Measurements from ENCODE around the gene SIRT4. TPM values are rescaled to one million over a fixed set of nuclear protein-coding genes. Genes with fewer than 3 reads are reported as not detected.

Gene SIRT4
- total and polyA plus RNA-seq, 12 donors, result 1.9 to 16.8 (median 4.3) TPM

DNA sequence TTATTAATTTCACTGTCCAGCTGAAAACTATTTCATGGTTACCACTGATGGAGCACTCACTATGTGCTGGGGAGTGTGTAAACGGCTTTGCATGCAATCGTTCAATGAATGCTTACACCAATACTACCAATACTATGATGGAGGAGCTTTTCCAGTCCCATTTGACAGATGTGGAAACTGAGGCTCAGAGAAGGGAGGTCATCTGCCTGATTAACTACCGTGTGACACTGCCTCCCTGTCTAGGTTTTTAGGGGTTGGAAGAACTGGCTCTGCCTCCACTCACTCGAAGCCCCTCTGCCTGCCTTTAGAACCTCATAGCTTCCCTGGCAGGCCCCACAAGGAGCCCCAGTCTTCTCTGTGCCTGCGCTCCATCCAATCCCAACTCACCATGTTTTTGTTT, 55.0 kb downstream of the SIRT4 start:
- no peak for DNase-seq
- intact Hi-C loops (cut with DNase I), result loop anchor here (2.0 kb wide), 1 partner anchor 74 kb away; no protein-coding TSS in a partner anchor
- peaks cover 7 to 9% of the 10 kb centered on the region in 2 donors for H3K4me1 ChIP-seq (replicated peaks in 1 of 2)
- no peaks in the 10 kb centered on the region for H3K27me3 ChIP-seq
- H3K9me3 ChIP-seq (replicated peaks in 1 of 3), result no peaks in the 10 kb centered on the region
- no peak overlapping the region for H3K4me3 ChIP-seq
- H3K36me3 ChIP-seq (replicated peaks in 1 of 2), result no peaks in the 10 kb centered on the region
- WGBS, 4 donors, result 80 to 87% (median 84%) methylated on average over 5 of the region's 5 CpGs
- no peak overlapping the region for H3K27ac ChIP-seq
- TF ChIP-seq, protein P1, sequence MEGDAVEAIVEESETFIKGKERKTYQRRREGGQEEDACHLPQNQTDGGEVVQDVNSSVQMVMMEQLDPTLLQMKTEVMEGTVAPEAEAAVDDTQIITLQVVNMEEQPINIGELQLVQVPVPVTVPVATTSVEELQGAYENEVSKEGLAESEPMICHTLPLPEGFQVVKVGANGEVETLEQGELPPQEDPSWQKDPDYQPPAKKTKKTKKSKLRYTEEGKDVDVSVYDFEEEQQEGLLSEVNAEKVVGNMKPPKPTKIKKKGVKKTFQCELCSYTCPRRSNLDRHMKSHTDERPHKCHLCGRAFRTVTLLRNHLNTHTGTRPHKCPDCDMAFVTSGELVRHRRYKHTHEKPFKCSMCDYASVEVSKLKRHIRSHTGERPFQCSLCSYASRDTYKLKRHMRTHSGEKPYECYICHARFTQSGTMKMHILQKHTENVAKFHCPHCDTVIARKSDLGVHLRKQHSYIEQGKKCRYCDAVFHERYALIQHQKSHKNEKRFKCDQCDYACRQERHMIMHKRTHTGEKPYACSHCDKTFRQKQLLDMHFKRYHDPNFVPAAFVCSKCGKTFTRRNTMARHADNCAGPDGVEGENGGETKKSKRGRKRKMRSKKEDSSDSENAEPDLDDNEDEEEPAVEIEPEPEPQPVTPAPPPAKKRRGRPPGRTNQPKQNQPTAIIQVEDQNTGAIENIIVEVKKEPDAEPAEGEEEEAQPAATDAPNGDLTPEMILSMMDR (IDR thresholded peaks at IDR 0.05), result no peak
- no peak for TF ChIP-seq POLR2A (IDR thresholded peaks at IDR 0.05)

DNA sequence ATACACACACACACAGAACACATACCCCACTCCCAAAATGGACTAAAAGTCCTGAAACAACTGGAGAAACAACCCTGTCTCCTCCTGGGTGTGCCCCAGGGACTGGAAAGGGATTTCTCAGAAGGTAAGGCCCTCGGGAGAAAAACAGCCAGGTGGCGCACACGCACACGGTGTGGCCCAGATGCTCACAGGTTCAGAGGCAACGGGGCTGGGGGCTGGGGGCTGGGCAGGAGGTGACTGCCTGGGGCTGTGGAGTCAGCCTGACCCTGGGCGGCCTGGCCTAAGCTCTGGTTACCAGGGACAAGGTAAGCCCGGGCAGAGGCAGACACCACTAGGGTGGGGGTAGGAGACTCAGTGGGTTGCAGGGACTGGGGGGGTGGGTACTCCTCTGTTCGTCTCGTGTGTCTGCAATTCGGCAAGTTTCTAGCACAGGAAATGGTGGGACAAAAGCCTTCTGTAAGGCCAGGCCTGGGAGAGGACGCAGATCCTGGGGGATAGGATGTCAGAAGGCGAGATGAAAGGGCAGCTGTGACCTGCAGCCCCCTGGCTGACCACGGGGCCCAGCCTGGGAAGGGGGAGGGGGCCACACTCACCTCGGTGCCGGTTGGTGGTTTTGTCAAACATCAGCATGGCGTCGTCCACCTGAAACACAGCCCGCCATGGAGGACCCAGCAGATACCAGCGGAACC, 56.4 kb downstream of the SIRT4 start:
- 59 to 74% (median 67%) methylated on average over 11 to 19 of the region's 19 CpGs for WGBS, 4 donors
- H3K4me3 ChIP-seq, result no peak overlapping the region
- TF ChIP-seq, protein P1 (IDR thresholded peaks at IDR 0.05), result no peak
- TF ChIP-seq POLR2A (IDR thresholded peaks at IDR 0.05), result no peak
- no peak overlapping the region for H3K27ac ChIP-seq
- DNase-seq, result no peak
- no peaks in the 10 kb centered on the region for H3K27me3 ChIP-seq
- peaks cover 8 to 9% of the 10 kb centered on the region in 2 donors for H3K4me1 ChIP-seq (replicated peaks in 1 of 2)
- H3K9me3 ChIP-seq (replicated peaks in 1 of 3), result no peaks in the 10 kb centered on the region
- intact Hi-C loops (cut with DNase I), result no loop called here
- no peaks in the 10 kb centered on the region for H3K36me3 ChIP-seq (replicated peaks in 1 of 2)

DNA sequence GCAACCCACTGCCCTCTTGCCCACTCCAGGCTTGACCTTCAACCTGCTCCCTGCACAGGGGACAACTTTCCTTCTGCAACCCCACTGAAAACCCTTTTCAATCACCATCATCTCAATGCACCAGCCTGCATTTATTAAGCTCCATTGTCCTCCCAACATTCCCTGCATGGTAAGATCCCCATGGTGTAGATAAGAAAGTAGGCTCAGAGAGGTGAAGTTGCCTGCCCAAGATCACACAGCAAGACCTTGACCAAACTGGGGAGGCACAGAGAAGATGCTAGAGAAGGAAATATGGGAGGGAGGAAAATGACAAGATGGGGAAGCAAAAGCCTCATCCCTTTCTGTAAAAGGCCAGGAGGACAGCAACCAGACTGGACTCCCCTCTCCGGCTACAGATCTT, 57.0 kb downstream of the SIRT4 start:
- 84 to 100% (median 88%) methylated on average over 1 of the region's 1 CpG for WGBS, 4 donors
- no peak overlapping the region for H3K4me3 ChIP-seq
- no peak for TF ChIP-seq POLR2A (IDR thresholded peaks at IDR 0.05)
- H3K4me1 ChIP-seq (replicated peaks in 1 of 2), result peaks cover 8 to 9% of the 10 kb centered on the region in 2 donors
- H3K9me3 ChIP-seq (replicated peaks in 1 of 3), result no peaks in the 10 kb centered on the region
- H3K27me3 ChIP-seq, result no peaks in the 10 kb centered on the region
- no peak for DNase-seq
- no peaks in the 10 kb centered on the region for H3K36me3 ChIP-seq (replicated peaks in 1 of 2)
- intact Hi-C loops (cut with DNase I), result no loop called here
- no peak overlapping the region for H3K27ac ChIP-seq

GRCh38 chr12:120361506-120362208, 59.5 kb downstream of the SIRT4 start:
- 3 to 9% (median 8%) methylated on average over 6 to 56 of the region's 56 CpGs for WGBS, 4 donors
- Histone ChIP-seq H3K4me3 (peak overlapping the region in 1 of 4 donors; percentile 55), H3K36me3 (replicated peaks in 1 of 2) (no peaks in the 10 kb centered on the region), H3K27me3 (no peaks in the 10 kb centered on the region), H3K27ac (peak overlapping the region in 3 of 5 donors; percentile 13 to 77 (median 24)), H3K9me3 (replicated peaks in 1 of 3) (no peaks in the 10 kb centered on the region), H3K4me1 (replicated peaks in 1 of 2) (peaks cover 15 to 16% of the 10 kb centered on the region in 2 donors)
- DNase-seq, result peak; percentile 72 to 94 (median 79)
- intact Hi-C loops (cut with DNase I), result no loop called here
- TF ChIP-seq, protein P1 (IDR thresholded peaks at IDR 0.05), result no peak
- peak; percentile 54 to 55 for TF ChIP-seq POLR2A (IDR thresholded peaks at IDR 0.05)

Small RNA genes lying within 50 kb of the gene (small RNA-seq; reads per million reads assigned to genes)
- 714 to 2,004 reads per million in 2 donors for gene RNU4-1
- gene RNU4-2, result 666 to 1,900 reads per million in 2 donors
- 0 reads per million in 2 donors for gene RNU6-1088P

Other genes with a start within 250 kb of the SIRT4 start
- gene RAB35, start 185.6 kb upstream of the SIRT4 start, total RNA-seq, result 10 to 100 TPM; 18.1 to 49.5 (median 32.6) TPM
- gene RAB35, start 185.6 kb upstream of the SIRT4 start, polyA plus RNA-seq, result 10 to 100 TPM; 13.5 to 30.6 (median 20.5) TPM
- gene GCN1, start 107.6 kb upstream of the SIRT4 start, total RNA-seq, result 10 to 100 TPM; 42.4 to 98.5 (median 56.1) TPM
- 10 to 100 TPM; 22.0 to 31.3 (median 25.3) TPM for gene GCN1, start 107.6 kb upstream of the SIRT4 start, polyA plus RNA-seq
- gene RPLP0, start 101.2 kb upstream of the SIRT4 start, total RNA-seq, result 1,000 to 10,000 TPM; 1,495 to 3,084 (median 1,836) TPM
- gene RPLP0, start 101.2 kb upstream of the SIRT4 start, polyA plus RNA-seq, result 1,000 to 10,000 TPM; 1,257 to 2,060 (median 2,032) TPM
- 100 to 1,000 TPM in 4 of 9 donors, 10 to 100 TPM in 5; 12.5 to 156 (median 66.5) TPM for gene PXN, start 36.6 kb upstream of the SIRT4 start, total RNA-seq
- 100 to 1,000 TPM in 2 of 3 donors, 10 to 100 TPM in 1; 79.9 to 142 (median 123) TPM for gene PXN, start 36.6 kb upstream of the SIRT4 start, polyA plus RNA-seq
- gene RNU4-2, start 10.4 kb upstream of the SIRT4 start, total RNA-seq, result 1,000 to 10,000 TPM in 5 of 9 donors, under 1 TPM in 4; under 0.01 to 8,354 (median 4,817) TPM
- not detected for gene RNU4-2, start 10.4 kb upstream of the SIRT4 start, polyA plus RNA-seq
- gene RNU4-1, start 9.1 kb upstream of the SIRT4 start, total RNA-seq, result 1,000 to 10,000 TPM in 5 of 9 donors, under 1 TPM in 3, not detected in 1; under 0.01 to 4,330 (median 1,627) TPM
- not detected for gene RNU4-1, start 9.1 kb upstream of the SIRT4 start, polyA plus RNA-seq
- gene PLA2G1B, start 25.5 kb downstream of the SIRT4 start, total RNA-seq, result 10 to 100 TPM in 1 of 9 donors, 1 to 10 TPM in 7, not detected in 1; 1.3 to 17.2 (median 4.9) TPM
- 10 to 100 TPM in 1 of 3 donors, 1 to 10 TPM in 2; 4.0 to 18.7 (median 4.9) TPM for gene PLA2G1B, start 25.5 kb downstream of the SIRT4 start, polyA plus RNA-seq
- 10 to 100 TPM in 3 of 9 donors, 1 to 10 TPM in 5, under 1 TPM in 1; 0.87 to 24.2 (median 6.9) TPM for gene MSI1, start 66.8 kb downstream of the SIRT4 start, total RNA-seq
- 1 to 10 TPM in 2 of 3 donors, under 1 TPM in 1; 0.88 to 8.8 (median 6.6) TPM for gene MSI1, start 66.8 kb downstream of the SIRT4 start, polyA plus RNA-seq
- gene COX6A1, start 135.8 kb downstream of the SIRT4 start, total RNA-seq, result 1,000 to 10,000 TPM in 1 of 9 donors, 100 to 1,000 TPM in 8; 378 to 1,017 (median 716) TPM
- gene COX6A1, start 135.8 kb downstream of the SIRT4 start, polyA plus RNA-seq, result 1,000 to 10,000 TPM in 1 of 3 donors, 100 to 1,000 TPM in 2; 504 to 1,577 (median 661) TPM
- gene TRIAP1, start 144.1 kb downstream of the SIRT4 start, total RNA-seq, result 10 to 100 TPM in 8 of 9 donors, 1 to 10 TPM in 1; 8.2 to 53.5 (median 19.9) TPM
- gene TRIAP1, start 144.1 kb downstream of the SIRT4 start, polyA plus RNA-seq, result 10 to 100 TPM; 19.2 to 35.6 (median 19.9) TPM
- 10 to 100 TPM; 21.9 to 43.6 (median 32.4) TPM for gene GATC, start 144.1 kb downstream of the SIRT4 start, total RNA-seq
- 10 to 100 TPM in 1 of 3 donors, 1 to 10 TPM in 2; 9.0 to 29.8 (median 9.3) TPM for gene GATC, start 144.1 kb downstream of the SIRT4 start, polyA plus RNA-seq
- gene SRSF9, start 167.4 kb downstream of the SIRT4 start, total RNA-seq, result 100 to 1,000 TPM in 6 of 9 donors, 10 to 100 TPM in 3; 55.5 to 206 (median 179) TPM
- gene SRSF9, start 167.4 kb downstream of the SIRT4 start, polyA plus RNA-seq, result 100 to 1,000 TPM in 1 of 3 donors, 10 to 100 TPM in 2; 62.5 to 123 (median 75.4) TPM
- gene DYNLL1, start 193.8 kb downstream of the SIRT4 start, total RNA-seq, result 100 to 1,000 TPM; 168 to 463 (median 304) TPM
- gene DYNLL1, start 193.8 kb downstream of the SIRT4 start, polyA plus RNA-seq, result 100 to 1,000 TPM; 301 to 378 (median 335) TPM
- gene COQ5, start 226.8 kb downstream of the SIRT4 start, total RNA-seq, result 10 to 100 TPM; 24.9 to 74.4 (median 34.9) TPM
- 10 to 100 TPM; 31.9 to 46.6 (median 34.2) TPM for gene COQ5, start 226.8 kb downstream of the SIRT4 start, polyA plus RNA-seq
- 100 to 1,000 TPM in 8 of 9 donors, 10 to 100 TPM in 1; 99.9 to 366 (median 237) TPM for gene RNF10, start 232.0 kb downstream of the SIRT4 start, total RNA-seq
- 100 to 1,000 TPM; 194 to 741 (median 572) TPM for gene RNF10, start 232.0 kb downstream of the SIRT4 start, polyA plus RNA-seq

All from adrenal gland (tissue), 12 donors.